Measurements from ENCODE around the gene PRPF4.

The PRPF4 gene

GRCh38 chr9:113309204-113309813, 33.9 kb downstream of the PRPF4 start:
- Histone ChIP-seq H3K9ac (ENCODE audit: low read depth, low read length) (no peak overlapping the region), H3K27ac (ENCODE audit: low read length) (no peak overlapping the region), H3K9me3 (ENCODE audit: insufficient read depth, low read length, severe bottlenecking) (no peaks in the 10 kb centered on the region), H3K36me3 (ENCODE audit: insufficient read depth, low read length) (no peaks in the 10 kb centered on the region), H3K79me2 (ENCODE audit: insufficient read depth, low read length) (no peaks in the 10 kb centered on the region), H4K20me1 (ENCODE audit: insufficient read depth, low read length) (no peaks in the 10 kb centered on the region), H2AFZ (ENCODE audit: low read depth, low read length) (no peak overlapping the region), H3K27me3 (ENCODE audit: insufficient read depth, low read length, poor library complexity) (no peaks in the 10 kb centered on the region), H3K4me3 (ENCODE audit: low read depth in 1 of 2, low read length in 2 of 2) (no peak overlapping the region), H3K4me1 (ENCODE audit: insufficient read depth, low read length) (no peaks in the 10 kb centered on the region), H3K4me2 (ENCODE audit: insufficient read depth, low read length) (no peak overlapping the region)
- ATAC-seq (ENCODE audit: insufficient read depth, low read depth) (peak; percentile 58; the same call in 2 of the 3 replicates), DNase-seq (peak; percentile 19)
- peak; percentile 70 for TF ChIP-seq CTCF (IDR thresholded peaks at IDR 0.05; ENCODE audit: borderline replicate concordance, extremely low read depth, low read length, poor library complexity, severe bottlenecking)
- TF ChIP-seq EZH2 (IDR thresholded peaks at IDR 0.05; ENCODE audit: borderline replicate concordance, low read depth, low read length, severe bottlenecking), result no peak

- no peaks in the 10 kb centered on the region for H4K20me1 ChIP-seq (ENCODE audit: insufficient read depth, low read length)
- ATAC-seq (ENCODE audit: insufficient read depth, low read depth), result no peak
- no peak overlapping the region for H3K9ac ChIP-seq (ENCODE audit: low read depth, low read length)
- H3K4me1 ChIP-seq (ENCODE audit: insufficient read depth, low read length), result no peaks in the 10 kb centered on the region
- no peak overlapping the region for H3K4me3 ChIP-seq (ENCODE audit: low read depth in 1 of 2, low read length in 2 of 2)
- TF ChIP-seq CTCF (IDR thresholded peaks at IDR 0.05; ENCODE audit: borderline replicate concordance, extremely low read depth, low read length, poor library complexity, severe bottlenecking), result no peak
- no peak for TF ChIP-seq EZH2 (IDR thresholded peaks at IDR 0.05; ENCODE audit: borderline replicate concordance, low read depth, low read length, severe bottlenecking)
- no peak overlapping the region for H3K4me2 ChIP-seq (ENCODE audit: insufficient read depth, low read length)
- no peak overlapping the region for H2AFZ ChIP-seq (ENCODE audit: low read depth, low read length)
- DNase-seq, result no peak
- no peaks in the 10 kb centered on the region for H3K27me3 ChIP-seq (ENCODE audit: insufficient read depth, low read length, poor library complexity)
- no peaks in the 10 kb centered on the region for H3K9me3 ChIP-seq (ENCODE audit: insufficient read depth, low read length, severe bottlenecking)
- no peaks in the 10 kb centered on the region for H3K79me2 ChIP-seq (ENCODE audit: insufficient read depth, low read length)
- no peaks in the 10 kb centered on the region for H3K36me3 ChIP-seq (ENCODE audit: insufficient read depth, low read length)
- H3K27ac ChIP-seq (ENCODE audit: low read length), result no peak overlapping the region
These were observed 35.1 kb downstream of the PRPF4 start for GRCh38 chr9:113310538-113310937.

GRCh38 chr9:113311961-113312360, 36.5 kb downstream of the PRPF4 start:
- Histone ChIP-seq H3K4me2 (ENCODE audit: insufficient read depth, low read length) (no peak overlapping the region), H3K36me3 (ENCODE audit: insufficient read depth, low read length) (no peaks in the 10 kb centered on the region), H4K20me1 (ENCODE audit: insufficient read depth, low read length) (no peaks in the 10 kb centered on the region), H2AFZ (ENCODE audit: low read depth, low read length) (no peak overlapping the region), H3K27ac (ENCODE audit: low read length) (no peak overlapping the region), H3K9me3 (ENCODE audit: insufficient read depth, low read length, severe bottlenecking) (no peaks in the 10 kb centered on the region), H3K79me2 (ENCODE audit: insufficient read depth, low read length) (no peaks in the 10 kb centered on the region), H3K9ac (ENCODE audit: low read depth, low read length) (no peak overlapping the region), H3K4me3 (ENCODE audit: low read depth in 1 of 2, low read length in 2 of 2) (no peak overlapping the region), H3K27me3 (ENCODE audit: insufficient read depth, low read length, poor library complexity) (no peaks in the 10 kb centered on the region), H3K4me1 (ENCODE audit: insufficient read depth, low read length) (no peaks in the 10 kb centered on the region)
- no peak for ATAC-seq (ENCODE audit: insufficient read depth, low read depth)
- TF ChIP-seq EZH2 (IDR thresholded peaks at IDR 0.05; ENCODE audit: borderline replicate concordance, low read depth, low read length, severe bottlenecking) (no peak), CTCF (IDR thresholded peaks at IDR 0.05; ENCODE audit: borderline replicate concordance, extremely low read depth, low read length, poor library complexity, severe bottlenecking) (no peak)
- no peak for DNase-seq

Data from DND-41 (cell line).